Upper lobe of left lung (tissue), 6 donors: Measurements from ENCODE around the gene RBMS1. TPM values are rescaled to one million over a fixed set of nuclear protein-coding genes. Genes with fewer than 3 reads are reported as not detected.

Experiments
- ATAC-seq, 2 donors: fragments of 200-7000 bp; cut with Tn5 transposase; one replicate each; pipeline ENCODE4 v1.9.1; 2022; ENCODE audit warnings: mild to moderate bottlenecking in 2 of 2, moderate library complexity in 2 of 2; ENCODE audit not compliant: low FRiP score in 2 of 2
- DNase-seq, 2 donors: peaks; one replicate each; pipeline ENCODE4 v3.0.0-alpha.2; 2019 to 2020
- H3K27ac ChIP-seq, 4 donors: fragments of 200-600 bp; sonication (generic); one replicate each; pipeline ENCODE4 v1.5.1; 2016 to 2019
- H3K27me3 ChIP-seq, 4 donors: fragments of 200-600 bp; sonication (generic); one replicate each; pipeline ENCODE4 v1.5.1; 2017 to 2019
- H3K36me3 ChIP-seq, 4 donors: fragments of 200-600 bp; sonication (generic); one replicate each; pipeline ENCODE4 v1.5.1; 2016 to 2019
- H3K4me1 ChIP-seq, 4 donors: fragments of 200-600 bp; sonication (generic); one replicate each; pipeline ENCODE4 v1.5.1; 2018 to 2019
- H3K4me3 ChIP-seq, 4 donors: fragments of 200-600 bp; sonication (generic); one replicate each; pipeline ENCODE4 v1.5.1; 2017 to 2019; ENCODE audit warnings: mild to moderate bottlenecking in 2 of 4, moderate library complexity in 1 of 4
- H3K9me3 ChIP-seq, 4 donors: fragments of 200-600 bp; sonication (generic); one replicate each; pipeline ENCODE4 v1.5.1; 2018 to 2019
- EP300 ChIP-seq, 4 donors: sonication (generic); formaldehyde crosslinking; IDR thresholded peaks; one replicate each; pipeline ENCODE4 v1.5.1; 2017; ENCODE audit warnings: antibody characterized with exemption in 4 of 4, control low read depth in 2 of 4
- POLR2A ChIP-seq, 4 donors: fragments of 450-650 bp; IDR thresholded peaks; one replicate each; pipeline ENCODE4 v1.5.1; 2016 to 2017; ENCODE audit warnings: antibody characterized with exemption in 4 of 4, mild to moderate bottlenecking in 2 of 4
- POLR2AphosphoS5 ChIP-seq, 2 donors: sonication (generic); formaldehyde crosslinking; IDR thresholded peaks; one replicate each; pipeline ENCODE4 v1.5.1; 2017; ENCODE audit warnings: antibody characterized with exemption in 2 of 2
- WGBS, 2 donors: methylation state at CpG; one replicate each; pipeline ENCODE4 v1.1.5; 2017 to 2018; 5-methylcytosine and 5-hydroxymethylcytosine counted together
- total RNA-seq, 6 donors: library from RNA; depleted of rRNA in 4 of 6; stranded (reverse); fragments of >200 nt in 4 of 6; gene quantifications; one replicate each; pipeline versions ENCODE4 v1.1.0 to v1.2.1, GENCODE V29; 2016 to 2021
- TF ChIP-seq, protein P1 (sequence below), 6 experiments: fragments of 450-650 bp in 4 of 6; fragments of 200-600 bp in 2 of 6; sonication (generic) in 2 of 6; IDR thresholded peaks; one replicate each; pipeline ENCODE4 v1.5.1; 2016 to 2019; ENCODE audit warnings: antibody characterized with exemption in 6 of 6
- donor health status: DM: no; HTN: no; CAD: no; lungs with moderate emphysema.
- donor health status: DM: no; HTN: yes; CAD: no; lungs with severe emphysema.

The RBMS1 gene
- total RNA-seq, 6 donors from 2014 or later: 81.3 to 125 (median 95.4) TPM

DNA sequence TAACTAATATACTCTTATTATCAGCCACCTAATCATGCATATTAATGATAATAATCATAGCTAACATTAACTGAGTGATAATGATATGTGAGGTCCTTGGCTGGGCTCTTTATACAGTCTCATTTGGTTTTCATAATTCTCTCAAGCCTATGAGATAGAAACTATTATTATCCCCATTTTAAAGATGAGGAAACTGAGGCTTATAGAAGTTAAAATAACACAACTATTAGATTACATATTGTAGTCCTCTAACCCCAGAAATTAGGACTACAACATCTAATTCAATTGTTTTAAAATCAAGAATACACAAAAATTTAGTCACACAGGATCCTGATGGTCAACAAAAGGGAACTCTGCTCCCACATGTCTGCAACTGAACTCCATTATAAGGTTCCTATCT lies 209.9 kb downstream of the RBMS1 start:
- Histone ChIP-seq H3K9me3 (no peaks in the 10 kb centered on the region), H3K27ac (no peak overlapping the region), H3K36me3 (peaks cover 11 to 77% (median 27%) of the 10 kb centered on the region in 4 donors), H3K4me3 (no peak overlapping the region), H3K4me1 (peaks cover 16 to 21% (median 18%) of the 10 kb centered on the region in 4 donors), H3K27me3 (no peaks in the 10 kb centered on the region)
- TF ChIP-seq POLR2AphosphoS5 (IDR thresholded peaks at IDR 0.05) (no peak), POLR2A (IDR thresholded peaks at IDR 0.05) (no peak), EP300 (IDR thresholded peaks at IDR 0.05) (no peak)
- TF ChIP-seq, protein P1, sequence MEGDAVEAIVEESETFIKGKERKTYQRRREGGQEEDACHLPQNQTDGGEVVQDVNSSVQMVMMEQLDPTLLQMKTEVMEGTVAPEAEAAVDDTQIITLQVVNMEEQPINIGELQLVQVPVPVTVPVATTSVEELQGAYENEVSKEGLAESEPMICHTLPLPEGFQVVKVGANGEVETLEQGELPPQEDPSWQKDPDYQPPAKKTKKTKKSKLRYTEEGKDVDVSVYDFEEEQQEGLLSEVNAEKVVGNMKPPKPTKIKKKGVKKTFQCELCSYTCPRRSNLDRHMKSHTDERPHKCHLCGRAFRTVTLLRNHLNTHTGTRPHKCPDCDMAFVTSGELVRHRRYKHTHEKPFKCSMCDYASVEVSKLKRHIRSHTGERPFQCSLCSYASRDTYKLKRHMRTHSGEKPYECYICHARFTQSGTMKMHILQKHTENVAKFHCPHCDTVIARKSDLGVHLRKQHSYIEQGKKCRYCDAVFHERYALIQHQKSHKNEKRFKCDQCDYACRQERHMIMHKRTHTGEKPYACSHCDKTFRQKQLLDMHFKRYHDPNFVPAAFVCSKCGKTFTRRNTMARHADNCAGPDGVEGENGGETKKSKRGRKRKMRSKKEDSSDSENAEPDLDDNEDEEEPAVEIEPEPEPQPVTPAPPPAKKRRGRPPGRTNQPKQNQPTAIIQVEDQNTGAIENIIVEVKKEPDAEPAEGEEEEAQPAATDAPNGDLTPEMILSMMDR (IDR thresholded peaks at IDR 0.05): no peak
- DNase-seq (no peak), ATAC-seq (no peak)

DNA sequence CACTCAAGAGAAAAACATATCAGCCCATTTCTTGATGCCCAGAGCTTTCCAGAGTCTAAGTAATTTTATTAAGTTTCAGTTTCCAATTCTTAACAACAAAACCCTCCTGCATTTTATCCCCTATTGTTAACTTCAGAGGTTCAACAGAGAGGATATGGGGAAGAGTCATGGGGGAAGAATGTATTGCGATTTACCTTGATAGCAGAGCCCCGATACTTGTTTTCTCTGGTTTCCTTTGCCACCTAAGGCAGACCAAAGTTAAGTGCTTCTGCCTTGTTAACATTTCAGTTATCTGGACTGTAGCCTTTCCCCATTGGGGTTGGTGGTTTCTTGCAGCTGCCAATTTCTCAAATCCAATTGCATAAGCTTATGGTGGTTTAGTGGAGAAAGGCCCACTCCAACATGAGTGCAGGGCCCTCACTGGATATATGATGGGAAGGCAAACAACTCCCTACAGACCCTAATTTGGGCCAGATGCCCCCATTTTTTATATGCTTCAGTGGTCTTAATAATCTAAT lies 211.5 kb downstream of the RBMS1 start:
- ATAC-seq: peak in 1 of 2 donors; percentile 45
- Histone ChIP-seq H3K9me3 (no peaks in the 10 kb centered on the region), H3K36me3 (peaks cover 21 to 88% (median 38%) of the 10 kb centered on the region in 4 donors), H3K4me3 (no peak overlapping the region), H3K27me3 (no peaks in the 10 kb centered on the region), H3K4me1 (peaks cover 17 to 23% (median 19%) of the 10 kb centered on the region in 4 donors), H3K27ac (peak overlapping the region in 2 of 4 donors; percentile 5 to 27)
- 63 to 81% methylated on average over 2 of the region's 2 CpGs for WGBS, 2 donors
- no peak for DNase-seq
- TF ChIP-seq, protein P1 (IDR thresholded peaks at IDR 0.05): no peak
- TF ChIP-seq EP300 (IDR thresholded peaks at IDR 0.05): no peak
- TF ChIP-seq POLR2AphosphoS5 (IDR thresholded peaks at IDR 0.05): no peak
- TF ChIP-seq POLR2A (IDR thresholded peaks at IDR 0.05): no peak

DNA sequence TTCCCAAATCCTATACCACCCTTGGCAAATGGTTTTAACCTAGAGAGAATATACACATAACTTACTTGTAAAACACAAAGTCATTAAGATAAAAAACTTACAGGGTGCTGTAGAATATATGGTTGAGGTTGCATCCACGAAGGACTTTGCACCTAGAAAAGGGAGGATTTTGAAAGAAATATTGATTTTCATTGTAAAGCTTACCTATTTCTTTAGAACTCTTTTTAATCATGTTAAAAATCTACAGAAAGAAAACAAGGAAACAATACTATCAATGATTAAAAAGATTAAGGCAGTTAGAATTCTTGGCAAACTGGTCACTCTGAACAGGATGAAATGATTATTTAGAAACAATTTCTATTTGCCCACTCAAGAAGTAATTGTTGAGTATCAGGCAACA lies 212.4 kb downstream of the RBMS1 start:
- Histone ChIP-seq H3K27me3 (no peaks in the 10 kb centered on the region), H3K27ac (peak overlapping the region in 1 of 4 donors; percentile 28), H3K36me3 (peaks cover 22 to 88% (median 38%) of the 10 kb centered on the region in 4 donors), H3K4me3 (no peak overlapping the region), H3K9me3 (no peaks in the 10 kb centered on the region), H3K4me1 (peaks cover 19 to 23% (median 19%) of the 10 kb centered on the region in 4 donors)
- no peak for DNase-seq
- 93 to 98% methylated on average over 1 of the region's 1 CpG for WGBS, 2 donors
- TF ChIP-seq EP300 (IDR thresholded peaks at IDR 0.05): no peak
- TF ChIP-seq POLR2AphosphoS5 (IDR thresholded peaks at IDR 0.05): no peak
- no peak for ATAC-seq

DNA sequence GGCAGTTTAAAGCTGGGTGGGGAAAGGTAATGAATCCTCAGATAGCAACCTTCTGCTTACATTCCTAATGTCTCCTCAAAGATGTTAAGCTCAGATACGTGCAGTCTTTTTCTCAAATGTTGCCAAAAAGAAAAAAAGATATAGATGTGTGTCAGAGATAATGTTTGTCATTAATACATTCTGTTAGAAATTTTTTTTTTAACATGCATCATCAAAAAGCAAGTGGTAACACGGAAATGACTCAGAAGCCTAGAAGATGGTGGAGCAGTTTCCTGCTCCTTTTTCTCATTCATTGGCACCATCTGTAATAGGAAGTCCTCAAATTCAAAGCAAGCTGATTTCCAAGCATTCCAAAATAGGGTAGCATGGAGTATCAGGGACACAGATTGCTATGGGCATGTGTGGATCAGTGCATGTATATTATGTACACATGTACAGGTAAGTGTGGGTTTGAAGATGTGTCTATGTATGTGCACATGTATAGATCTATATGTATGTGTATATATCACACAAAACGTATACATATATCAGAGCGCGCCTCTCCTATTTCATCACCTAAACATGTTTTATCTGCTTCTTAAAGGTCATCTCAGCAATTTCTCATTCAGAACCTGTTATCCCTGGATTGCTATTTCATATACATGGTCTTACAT lies 213.7 kb downstream of the RBMS1 start:
- TF ChIP-seq EP300 (IDR thresholded peaks at IDR 0.05) (no peak), POLR2A (IDR thresholded peaks at IDR 0.05) (no peak), POLR2AphosphoS5 (IDR thresholded peaks at IDR 0.05) (no peak)
- TF ChIP-seq, protein P1 (IDR thresholded peaks at IDR 0.05): no peak
- H3K36me3 ChIP-seq: peaks cover 19 to 88% (median 39%) of the 10 kb centered on the region in 4 donors
- WGBS, 2 donors: 76 to 79% methylated on average over 5 of the region's 5 CpGs
- no peaks in the 10 kb centered on the region for H3K9me3 ChIP-seq
- H3K4me1 ChIP-seq: peaks cover 19 to 33% (median 25%) of the 10 kb centered on the region in 4 donors
- H3K27me3 ChIP-seq: no peaks in the 10 kb centered on the region
- no peak overlapping the region for H3K4me3 ChIP-seq
- DNase-seq: no peak
- H3K27ac ChIP-seq: peak overlapping the region in 1 of 4 donors; percentile 61
- ATAC-seq: no peak

DNA sequence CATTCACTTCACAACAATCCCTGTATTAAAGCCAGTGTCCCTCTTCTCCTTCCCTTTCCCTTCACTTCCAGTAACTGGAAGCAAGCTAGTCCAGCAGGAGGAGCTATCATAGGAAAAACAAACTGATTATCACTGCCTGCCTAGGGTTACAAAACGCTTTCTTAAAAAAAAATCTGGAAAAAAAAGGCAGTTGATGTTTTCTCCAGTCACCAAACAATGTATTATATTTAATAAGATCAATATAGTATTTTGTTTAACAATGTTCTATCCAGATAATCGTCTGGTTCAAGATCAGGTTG lies 214.8 kb downstream of the RBMS1 start:
- peak in 1 of 2 donors; percentile 57 for ATAC-seq
- Histone ChIP-seq H3K9me3 (no peaks in the 10 kb centered on the region), H3K27ac (peak overlapping the region in 2 of 4 donors; percentile 37 to 61), H3K27me3 (no peaks in the 10 kb centered on the region), H3K4me3 (no peak overlapping the region), H3K36me3 (peaks cover 12 to 88% (median 33%) of the 10 kb centered on the region in 4 donors), H3K4me1 (peaks cover 19 to 33% (median 26%) of the 10 kb centered on the region in 4 donors)
- TF ChIP-seq POLR2AphosphoS5 (IDR thresholded peaks at IDR 0.05) (no peak), POLR2A (IDR thresholded peaks at IDR 0.05) (no peak)
- TF ChIP-seq, protein P1 (IDR thresholded peaks at IDR 0.05): peak in 3 of 6 experiments; percentile 18 to 26 (median 20)
- no peak for DNase-seq
- WGBS, 2 donors: 31 to 38% methylated on average over 2 of the region's 2 CpGs
